Pericardium fibroblast (primary cell): ENCODE measurements around the gene SPATA31A5. TPM values are rescaled to one million over a fixed set of nuclear protein-coding genes. Genes with fewer than 3 reads are reported as not detected.

Experiments used
- total RNA-seq: library from RNA; depleted of rRNA; stranded (reverse); fragments of >200 nt; gene quantifications from 2 replicates; pipeline ENCODE4 v1.2.3, GENCODE V29; 2015

SPATA31A5 gene
- total RNA-seq, result not detected in 2 replicates

GRCh38 chr9:60914107-60914506 lies at the start of gene SPATA31A5:
Gene SPATA31A5 (plus strand): TSS chr9:60914407. CDS start chr9:60914436, 29 bp downstream.

